ENCODE measurements around the gene SLC22A16.
"Not testable (repeated sequence)": the region's sequence is repeated elsewhere in the genome, so short reads cannot be mapped to it uniquely, and the experiment has no call there.

The SLC22A16 gene

GRCh38 chr6:110488606-110489190 lies 12.3 kb upstream of the SLC22A16 start:
- no peak for FAIRE-seq

- FAIRE-seq, result not testable (repeated sequence)
These were observed 11.6 kb upstream of the SLC22A16 start for GRCh38 chr6:110487968-110488381.

DNA sequence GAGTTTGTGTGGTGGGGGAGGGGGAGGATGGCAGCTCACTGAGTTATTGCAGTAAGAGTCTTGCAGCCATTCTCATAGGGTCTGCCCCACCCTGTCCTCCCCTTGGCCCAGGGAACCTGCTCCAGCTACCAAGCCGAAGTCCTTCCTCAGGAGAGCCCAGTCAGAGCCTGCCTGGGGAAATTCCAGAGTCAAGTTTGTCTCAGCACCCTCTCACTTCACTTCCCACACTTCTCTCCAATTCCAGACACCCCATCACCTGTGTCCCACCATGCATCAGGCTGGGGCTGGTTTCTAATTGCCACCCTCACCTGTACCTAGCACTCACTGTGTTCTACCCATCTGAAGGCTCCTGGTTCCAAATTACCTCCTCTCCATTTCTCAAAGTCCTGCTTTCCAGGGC lies 10.3 kb upstream of the SLC22A16 start:
- no peak for FAIRE-seq

GRCh38 chr6:110485491-110485890 lies 9.1 kb upstream of the SLC22A16 start:
- no peak for FAIRE-seq

- FAIRE-seq, result no peak
These were observed 7.9 kb upstream of the SLC22A16 start for GRCh38 chr6:110484321-110484720.

DNA sequence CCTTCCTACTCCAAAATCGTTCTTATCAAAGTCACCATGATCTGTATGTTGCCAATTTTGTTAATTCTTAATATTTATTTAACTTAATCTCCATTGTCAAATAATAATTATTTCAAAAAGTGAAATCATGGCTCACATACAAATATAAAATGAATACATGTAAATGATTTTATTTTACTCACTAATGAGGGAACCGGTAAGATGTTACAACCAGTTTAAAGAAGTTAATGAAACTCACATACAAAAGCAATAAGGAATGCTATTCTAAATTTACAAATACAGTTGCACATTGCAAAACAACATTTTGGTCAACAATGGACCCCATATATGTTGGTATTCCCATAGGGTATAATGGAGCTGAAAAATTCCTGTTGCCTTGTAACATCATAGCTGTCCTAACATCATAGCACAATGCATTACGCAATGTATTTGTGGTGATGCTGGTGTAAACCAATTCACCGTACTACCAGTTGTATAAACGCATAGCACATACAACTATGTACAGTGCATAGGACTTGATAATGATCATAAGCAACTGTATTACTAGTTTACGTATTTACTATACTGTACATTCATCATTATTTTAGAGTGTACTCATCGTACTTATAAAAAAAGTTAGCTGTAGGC lies 6.5 kb upstream of the SLC22A16 start:
- no peak for FAIRE-seq

- no peak for FAIRE-seq
These were observed 4.7 kb upstream of the SLC22A16 start for GRCh38 chr6:110481081-110481480.

DNA sequence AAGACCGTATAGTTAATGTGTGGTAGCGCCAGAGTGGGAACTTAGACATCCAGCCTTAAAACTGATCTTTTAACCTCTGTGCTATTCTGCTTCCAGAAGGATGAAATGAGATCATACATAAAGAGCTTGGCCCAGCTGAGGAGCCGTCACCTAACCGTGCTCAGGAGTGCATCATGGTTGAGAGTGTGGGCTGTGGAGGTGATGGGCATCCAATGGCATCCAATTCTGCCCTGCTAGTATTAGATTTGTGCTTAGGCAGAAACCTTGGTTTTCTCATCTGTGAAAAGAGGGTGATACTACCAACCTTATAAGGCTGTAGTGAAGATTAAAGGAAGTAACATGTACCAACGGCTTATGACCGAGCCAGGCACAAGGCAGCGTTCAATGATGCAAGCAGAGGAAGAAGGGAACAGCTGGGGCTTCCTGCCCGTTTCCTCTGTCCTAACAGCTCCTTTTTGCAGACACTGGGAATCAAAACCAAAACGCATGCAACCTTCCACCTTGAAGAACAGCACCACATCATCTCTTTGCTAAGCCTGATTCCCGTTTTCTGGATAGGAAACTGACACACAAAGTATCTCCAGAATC lies 1.3 kb downstream of the SLC22A16 start:
- FAIRE-seq, result no peak

DNA sequence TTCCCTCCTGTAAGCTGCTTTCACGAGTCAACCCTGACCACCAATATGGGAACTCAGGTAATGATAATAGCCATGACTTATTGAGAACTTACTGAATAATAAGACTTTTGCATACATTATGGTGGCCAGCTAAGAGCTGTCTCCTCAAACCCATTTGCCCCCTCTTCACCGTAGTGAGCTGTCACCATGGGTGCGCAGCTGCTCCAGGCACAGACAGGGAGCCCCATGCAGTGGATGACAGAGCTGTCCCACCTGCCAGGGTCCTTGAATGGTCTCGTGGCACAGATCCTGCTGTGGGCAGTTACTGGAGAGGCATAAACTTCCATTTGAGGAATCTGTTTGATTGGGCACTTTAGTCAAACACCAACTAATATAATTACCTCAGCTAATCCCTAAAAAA lies 1.9 kb downstream of the SLC22A16 start:
- FAIRE-seq, result no peak

DNA sequence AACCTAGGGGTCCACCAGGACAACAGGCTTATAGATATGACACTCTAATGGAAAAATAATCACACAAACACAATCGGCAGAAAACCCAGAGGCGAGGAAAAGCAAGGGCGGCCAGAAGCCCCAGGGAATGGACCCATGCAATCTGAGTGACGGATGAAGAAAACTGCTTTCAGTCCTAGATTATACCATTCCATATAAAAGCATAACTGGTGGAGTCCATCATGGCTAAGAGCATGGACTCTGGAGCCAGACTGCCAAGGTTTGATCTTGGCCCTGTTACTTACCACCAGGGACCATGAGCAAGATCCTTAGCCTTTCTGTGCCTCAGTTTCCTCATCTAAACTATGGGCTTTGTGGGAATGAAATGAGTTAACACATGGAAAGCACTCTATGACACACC lies 3.7 kb downstream of the SLC22A16 start:
- FAIRE-seq, result no peak

DNA sequence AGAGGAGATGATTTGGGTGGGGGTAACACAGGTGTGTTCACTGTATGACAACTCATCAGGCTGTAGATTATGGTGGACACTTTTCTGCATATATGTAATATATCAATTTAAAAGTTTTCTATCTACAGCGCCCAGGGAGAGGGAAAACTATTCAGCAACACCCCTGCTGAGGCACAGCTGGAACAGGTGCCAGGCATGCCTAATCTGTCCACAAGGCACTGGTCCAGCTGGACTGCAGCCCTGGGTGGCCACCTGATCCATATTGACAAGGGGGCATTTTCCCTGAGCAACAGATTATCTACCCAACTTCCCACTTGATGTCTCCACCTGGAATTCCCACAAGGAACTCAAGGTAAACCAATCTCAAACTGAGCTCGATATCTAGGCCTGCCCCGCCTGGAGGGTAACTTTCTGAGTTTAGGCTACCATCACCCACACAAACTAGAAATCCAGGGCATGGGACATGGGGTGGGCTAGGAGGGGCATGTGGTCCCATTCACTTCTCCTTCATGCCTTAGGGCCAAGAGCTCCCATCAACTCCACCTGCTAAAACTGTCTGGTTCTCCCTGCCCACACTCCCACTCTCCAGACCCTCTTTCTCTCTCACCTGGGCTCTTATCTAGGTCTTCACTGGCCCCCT lies 4.6 kb downstream of the SLC22A16 start:
- no peak for FAIRE-seq

GRCh38 chr6:110468731-110469130 lies 7.7 kb downstream of the SLC22A16 start:
- FAIRE-seq, result no peak

DNA sequence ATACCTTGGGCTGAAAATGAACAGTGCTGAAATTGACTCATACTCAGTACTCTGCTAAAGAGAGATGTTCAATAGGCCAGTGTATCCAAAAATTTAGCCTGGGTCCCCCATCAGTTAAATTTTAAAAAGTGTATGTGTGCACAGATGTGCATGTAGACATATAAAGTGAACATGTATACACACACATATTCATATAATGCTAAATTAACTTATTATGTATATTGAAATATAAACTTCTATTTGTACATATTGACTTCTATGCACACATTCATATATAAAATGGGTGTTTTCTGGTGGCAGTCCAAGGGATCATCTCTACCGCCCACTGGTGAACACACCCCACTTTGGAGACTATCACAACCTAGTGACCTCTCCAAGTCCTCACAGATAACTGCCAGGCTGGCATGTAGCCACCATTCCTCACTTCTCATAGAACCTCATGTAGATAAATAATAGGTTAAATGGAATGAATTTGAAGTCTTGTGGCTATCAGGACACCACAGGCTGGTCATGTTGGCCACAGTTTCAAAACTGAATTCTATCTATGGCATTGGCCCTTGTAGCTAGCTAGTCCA lies 8.8 kb downstream of the SLC22A16 start:
- FAIRE-seq, result no peak

DNA sequence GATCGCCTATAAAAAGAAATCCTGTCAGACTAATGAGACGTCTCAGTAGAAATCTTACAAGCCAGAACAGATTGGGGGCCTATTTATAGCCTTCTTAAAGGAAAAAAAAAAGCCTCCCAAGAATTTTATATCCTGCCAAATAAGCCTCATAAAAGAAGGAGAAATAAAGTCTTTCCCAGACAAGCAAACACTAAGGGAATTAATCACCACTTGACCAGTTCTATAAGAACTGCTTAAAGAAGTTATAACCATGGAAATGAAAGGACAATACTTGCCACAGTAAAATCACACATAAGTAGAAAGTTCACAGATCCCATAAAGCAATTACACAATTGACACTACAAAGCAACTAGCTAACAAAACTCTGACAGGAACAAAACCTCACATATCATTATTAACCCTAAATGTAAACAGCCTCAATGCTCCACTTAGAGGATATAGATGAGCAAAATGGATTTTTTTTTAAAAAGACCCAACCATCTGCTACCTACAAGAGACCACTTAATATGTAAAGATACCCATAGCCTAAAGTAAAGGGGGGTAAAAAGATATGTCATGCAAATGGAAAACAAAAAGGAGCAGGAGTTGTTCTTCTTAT lies 13.4 kb downstream of the SLC22A16 start:
- FAIRE-seq, result no peak

GRCh38 chr6:110461376-110461775 lies 15.0 kb downstream of the SLC22A16 start:
- FAIRE-seq, result no peak

GRCh38 chr6:110459137-110459536 lies 17.3 kb downstream of the SLC22A16 start:
- FAIRE-seq, result no peak

GRCh38 chr6:110458476-110458875 lies 17.9 kb downstream of the SLC22A16 start:
- FAIRE-seq, result no peak

DNA sequence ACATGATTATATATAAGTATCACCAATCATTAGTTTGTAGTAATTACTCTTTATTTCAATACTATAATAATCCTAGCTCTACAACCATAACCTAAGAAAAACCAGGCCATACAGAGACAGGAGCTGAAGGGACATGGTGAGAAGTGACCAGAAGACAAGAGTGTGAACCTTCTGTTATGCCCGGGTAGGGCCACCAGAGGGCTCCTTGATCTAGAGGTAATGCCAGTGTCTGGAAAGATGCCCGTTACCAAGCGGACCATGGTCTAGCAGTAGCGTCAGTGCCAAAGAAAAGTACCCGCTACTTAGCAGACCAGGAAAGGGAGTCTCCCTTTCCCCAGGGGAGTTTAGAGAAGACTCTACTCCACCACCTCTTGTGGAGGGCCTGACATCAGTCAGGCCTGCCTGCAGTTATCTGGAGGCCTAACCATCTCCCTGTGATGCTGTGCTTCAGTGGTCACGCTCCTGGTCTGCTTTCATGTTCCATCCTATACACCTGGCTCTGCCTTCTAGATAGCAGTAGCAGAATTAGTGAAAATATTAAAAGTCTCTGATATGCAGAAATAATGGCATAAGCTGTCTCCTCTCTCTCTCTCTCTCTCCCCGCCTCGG lies 18.7 kb downstream of the SLC22A16 start:
- not testable (repeated sequence) for FAIRE-seq

DNA sequence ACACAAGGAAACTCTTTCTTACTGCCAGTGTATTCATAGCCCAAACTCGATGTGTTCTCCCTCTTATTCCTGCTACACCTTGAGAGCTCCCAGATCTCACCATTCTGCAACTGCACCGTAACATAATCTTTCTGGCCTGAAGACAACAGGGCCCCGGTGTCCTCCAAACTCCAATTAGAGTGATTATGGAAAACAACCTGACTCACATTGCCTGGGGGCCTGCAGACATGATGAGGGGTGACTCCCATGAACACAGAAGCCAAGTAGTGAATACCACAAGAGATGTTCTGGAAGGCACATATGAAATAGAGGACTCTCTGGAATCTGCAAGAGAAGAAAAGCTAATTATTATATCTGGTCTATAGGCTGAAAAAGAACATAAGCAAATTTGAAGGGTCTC lies 19.7 kb downstream of the SLC22A16 start:
- FAIRE-seq, result no peak

GRCh38 chr6:110449541-110449895 lies 26.9 kb downstream of the SLC22A16 start:
- FAIRE-seq, result no peak

DNA sequence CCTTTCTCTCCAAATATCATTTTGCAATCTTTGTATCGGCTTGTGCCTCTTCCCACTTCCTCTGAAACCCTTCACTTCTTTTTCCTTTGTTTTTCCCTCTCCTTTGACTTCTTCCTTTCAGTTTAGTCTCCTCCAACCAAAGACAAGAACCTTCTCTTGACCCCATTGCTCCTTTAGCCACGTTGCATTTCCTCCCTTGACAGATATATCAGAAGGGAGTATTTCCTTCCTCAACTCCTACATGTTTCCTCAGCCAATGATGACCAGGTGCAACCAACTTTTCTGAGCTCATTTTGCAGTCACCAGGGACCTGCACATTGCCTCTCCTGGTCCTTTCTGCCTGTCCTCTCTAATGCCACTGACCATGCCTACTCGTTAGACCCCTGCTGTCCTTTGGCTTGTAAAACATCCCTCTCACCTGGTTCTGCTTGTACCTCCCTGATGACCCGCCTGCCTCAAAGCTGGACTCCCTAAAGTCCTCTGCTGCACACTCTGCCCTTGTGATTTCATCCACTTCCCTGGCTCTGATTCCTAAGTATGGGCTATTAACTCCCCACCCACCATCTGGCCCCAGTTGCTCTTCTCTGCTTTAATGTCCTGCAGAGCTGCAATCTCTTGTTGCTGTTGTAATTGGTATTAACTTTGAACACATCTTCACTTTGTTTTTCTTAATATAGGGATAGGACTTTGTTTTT lies 27.4 kb downstream of the SLC22A16 start:
- no peak for FAIRE-seq

GRCh38 chr6:110447761-110448160 lies 28.7 kb downstream of the SLC22A16 start:
- no peak for FAIRE-seq

Data from islet of Langerhans (tissue), 1 donor.